NCI-H510A (cell line): Measurements from ENCODE around the gene ENTREP3.
A peak's percentile ranks its signal among the peaks of the same experiment; 100 is the strongest.
"Not testable (repeated sequence)": the region's sequence is repeated elsewhere in the genome, so short reads cannot be mapped to it uniquely, and the experiment has no call there.

ENCODE experiments used
- DNase-seq: peaks from one replicate; lab custom pipeline; 2025; lab: John Stamatoyannopoulos, UW

ENTREP3 gene

GRCh38 chr1:155250633-155251449, 4.4 kb downstream of the ENTREP3 start:
- peak; percentile 85 for DNase-seq

- DNase-seq: no peak
Measured at GRCh38 chr1:155250246-155250632, 5.0 kb downstream of the ENTREP3 start.

- no peak for DNase-seq
Measured at GRCh38 chr1:155247667-155248553, 7.4 kb downstream of the ENTREP3 start.

GRCh38 chr1:155246796-155247195, 8.5 kb downstream of the ENTREP3 start:
- not testable (repeated sequence) for DNase-seq

GRCh38 chr1:155245163-155245524, 10.1 kb downstream of the ENTREP3 start:
- DNase-seq: no peak

GRCh38 chr1:155244368-155245162, 10.7 kb downstream of the ENTREP3 start:
- peak; percentile 97 for DNase-seq

GRCh38 chr1:155242805-155243358, 12.4 kb downstream of the ENTREP3 start:
- no peak for DNase-seq

GRCh38 chr1:155241841-155242264, 13.4 kb downstream of the ENTREP3 start:
- no peak for DNase-seq

- DNase-seq: peak; percentile 48
Measured at GRCh38 chr1:155241069-155241679, 14.1 kb downstream of the ENTREP3 start.

- DNase-seq: no peak
Measured at GRCh38 chr1:155236451-155236850, 18.8 kb downstream of the ENTREP3 start.

- not testable (repeated sequence) for DNase-seq
Measured at GRCh38 chr1:155235375-155235774, 19.9 kb downstream of the ENTREP3 start.

- not testable (repeated sequence) for DNase-seq
Measured at GRCh38 chr1:155233502-155233901, 21.8 kb downstream of the ENTREP3 start.

GRCh38 chr1:155232001-155232978, 23.0 kb downstream of the ENTREP3 start:
- not testable (repeated sequence) for DNase-seq

GRCh38 chr1:155231302-155231701, 24.0 kb downstream of the ENTREP3 start:
- not testable (repeated sequence) for DNase-seq

- no peak for DNase-seq
Measured at GRCh38 chr1:155228096-155228427, 27.2 kb downstream of the ENTREP3 start.

- DNase-seq: peak; percentile 97
Measured at GRCh38 chr1:155227261-155228095, 27.8 kb downstream of the ENTREP3 start.

- DNase-seq: peak; percentile 53
Measured at GRCh38 chr1:155226910-155227260, 28.4 kb downstream of the ENTREP3 start.

- DNase-seq: peak; percentile 53
Measured at GRCh38 chr1:155226188-155226909, 28.9 kb downstream of the ENTREP3 start.

GRCh38 chr1:155225404-155225759, 29.9 kb downstream of the ENTREP3 start:
- not testable (repeated sequence) for DNase-seq
